GM21528 (cell line): ENCODE results near the gene SMIM15.

Experiments
- ATAC-seq: cut with Tn5 transposase; IDR thresholded peaks from one replicate; pipeline ENCODE4 v1.9.1; 2021; ENCODE audit warnings: mild to moderate bottlenecking, moderate library complexity; ENCODE audit not compliant: unreplicated experiment, low FRiP score

Gene SMIM15

GRCh38 chr5:61162832-61163567, 732 bp upstream of the SMIM15 start:
- no peak for ATAC-seq

- no peak for ATAC-seq
Observed at GRCh38 chr5:61160497-61160896, 1.8 kb downstream of the SMIM15 start.

DNA sequence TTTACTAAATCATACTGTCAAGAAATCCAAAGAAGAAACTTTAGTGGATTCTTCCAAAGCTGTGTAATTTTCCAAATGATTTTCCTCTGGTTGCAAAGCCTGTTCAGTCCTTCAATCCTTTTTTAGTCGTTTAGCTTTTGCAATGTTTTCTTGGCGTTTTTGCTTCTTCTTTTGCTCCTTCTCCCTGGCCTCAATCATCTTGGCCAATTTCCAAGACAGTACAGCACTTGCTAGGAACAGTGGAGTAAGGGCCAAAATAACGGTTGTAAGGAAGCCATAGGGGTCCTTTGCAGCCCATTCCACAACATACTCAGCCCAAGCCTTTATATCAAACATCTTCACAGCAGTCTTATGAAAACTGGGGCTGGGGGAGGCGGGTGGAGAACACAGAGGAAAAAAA, 2.4 kb downstream of the SMIM15 start:
- ATAC-seq, result no peak

DNA sequence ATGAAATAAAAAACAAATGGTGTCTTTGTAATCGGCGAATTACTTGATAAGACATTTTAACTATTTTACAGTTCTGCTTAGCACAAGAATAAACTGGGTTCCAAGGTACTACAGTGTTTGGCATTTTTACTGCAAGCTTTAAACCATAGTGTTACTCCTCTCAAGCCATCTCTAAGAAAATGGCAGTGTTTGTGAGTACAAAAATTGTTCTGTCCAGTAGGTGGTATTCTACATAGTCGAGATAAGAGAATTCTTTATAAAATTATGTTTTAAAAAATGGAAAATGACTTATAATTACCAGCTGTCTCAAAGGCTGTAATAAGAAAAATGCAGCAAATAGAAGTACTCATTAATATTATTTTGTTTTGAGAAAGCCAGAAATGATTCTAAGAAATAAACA, 3.2 kb downstream of the SMIM15 start:
- no peak for ATAC-seq

GRCh38 chr5:61151893-61152292, 10.4 kb downstream of the SMIM15 start:
- no peak for ATAC-seq

DNA sequence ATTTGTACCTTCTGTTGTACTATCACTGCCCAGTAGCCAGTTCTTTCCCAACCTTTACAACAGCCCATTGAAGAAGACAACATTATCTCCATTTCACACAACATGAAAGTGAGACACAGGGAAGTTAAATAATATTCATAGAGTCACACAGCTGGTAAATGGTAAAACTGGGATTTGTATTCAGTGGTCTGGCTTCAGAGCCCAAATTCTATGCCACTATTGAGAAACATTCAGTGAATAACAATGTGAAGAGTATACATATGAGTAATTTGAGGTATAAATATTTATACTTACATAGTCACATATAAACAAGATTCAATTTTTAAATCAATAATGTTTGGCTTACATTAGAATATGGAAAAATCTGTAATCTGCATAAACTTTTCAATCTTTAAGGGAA, 13.8 kb downstream of the SMIM15 start:
- no peak for ATAC-seq

DNA sequence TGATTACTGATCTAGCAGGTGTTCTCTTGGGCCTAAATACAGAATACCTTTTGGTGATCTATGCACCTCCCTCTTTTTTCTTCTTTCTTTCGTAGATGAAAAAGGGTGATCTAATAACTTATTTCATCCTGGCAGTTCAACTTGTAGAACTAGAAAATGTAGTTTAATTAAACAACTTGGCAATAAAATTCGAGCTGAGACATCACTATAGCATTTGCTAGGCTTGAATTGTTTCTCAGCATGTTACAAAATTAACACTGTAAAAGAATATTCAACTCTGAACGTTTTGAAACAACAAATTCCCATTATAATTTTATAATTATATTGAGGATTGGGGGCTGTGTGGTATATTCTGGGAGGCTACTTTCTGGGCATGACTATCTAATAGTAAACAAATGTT, 19.5 kb downstream of the SMIM15 start:
- ATAC-seq, result no peak

- ATAC-seq, result no peak
Observed at GRCh38 chr5:61142391-61142790, 19.9 kb downstream of the SMIM15 start.

DNA sequence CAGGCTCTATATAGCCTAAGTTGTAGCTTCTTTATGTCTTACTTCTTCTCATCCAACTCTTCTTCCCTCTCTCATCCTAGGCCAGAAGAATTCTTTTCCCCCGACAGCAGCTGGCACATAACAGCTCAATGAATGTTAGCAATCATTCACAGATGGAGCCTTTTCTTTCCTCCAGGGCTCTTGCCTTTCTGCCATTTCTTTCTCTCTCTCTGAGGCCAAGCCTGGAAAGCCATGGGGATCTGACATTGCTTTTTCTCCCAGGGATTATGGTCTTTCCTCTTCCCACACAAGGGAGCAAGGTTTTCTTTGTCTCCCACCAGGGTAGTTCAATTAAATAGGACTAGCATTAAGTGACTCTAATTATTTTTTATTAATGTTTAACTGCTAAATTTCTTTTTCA, 20.5 kb downstream of the SMIM15 start:
- ATAC-seq, result no peak

DNA sequence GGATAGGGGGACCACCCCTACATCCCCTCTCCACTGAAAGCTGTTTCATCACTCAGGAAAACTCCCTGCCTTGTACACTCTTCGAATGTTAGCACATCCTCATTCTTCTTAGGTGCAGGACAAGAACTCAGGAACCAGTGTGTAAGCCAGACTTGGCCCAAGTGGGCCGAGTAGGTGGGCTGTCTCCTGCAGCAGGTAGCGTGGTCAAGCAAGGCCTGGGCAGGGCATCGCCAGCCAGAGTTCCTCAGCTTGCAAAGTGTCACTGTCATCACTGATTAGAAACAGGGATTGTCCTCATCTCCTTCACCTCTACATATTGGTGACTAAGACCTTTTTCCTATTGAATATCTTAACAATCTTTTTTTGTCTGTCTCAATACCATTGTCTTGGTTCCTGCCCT, 22.3 kb downstream of the SMIM15 start:
- ATAC-seq, result no peak

- ATAC-seq, result no peak
Observed at GRCh38 chr5:61139094-61139873, 23.0 kb downstream of the SMIM15 start.

GRCh38 chr5:61137835-61138234, 24.4 kb downstream of the SMIM15 start:
- no peak for ATAC-seq

DNA sequence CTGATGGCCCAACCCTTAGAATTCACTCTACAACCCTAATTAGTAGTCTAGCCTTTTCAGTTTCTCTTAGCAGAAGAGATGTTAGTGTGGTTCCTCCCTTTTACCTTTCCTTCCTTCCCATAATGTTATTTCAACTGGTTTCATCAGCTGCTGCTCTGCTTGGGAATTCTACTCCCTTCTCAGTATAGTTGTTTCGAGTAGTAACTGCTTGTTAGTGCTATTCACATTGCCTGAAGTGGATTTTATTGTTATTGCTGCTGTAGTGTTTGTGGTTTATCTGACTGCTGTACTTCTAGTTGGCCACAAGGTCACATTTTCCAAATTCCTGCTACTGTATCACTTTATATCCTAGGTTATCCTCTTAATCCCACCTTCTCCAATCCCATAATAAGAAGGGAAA, 29.7 kb downstream of the SMIM15 start:
- no peak for ATAC-seq

GRCh38 chr5:61130289-61130688, 32.0 kb downstream of the SMIM15 start:
- no peak for ATAC-seq

DNA sequence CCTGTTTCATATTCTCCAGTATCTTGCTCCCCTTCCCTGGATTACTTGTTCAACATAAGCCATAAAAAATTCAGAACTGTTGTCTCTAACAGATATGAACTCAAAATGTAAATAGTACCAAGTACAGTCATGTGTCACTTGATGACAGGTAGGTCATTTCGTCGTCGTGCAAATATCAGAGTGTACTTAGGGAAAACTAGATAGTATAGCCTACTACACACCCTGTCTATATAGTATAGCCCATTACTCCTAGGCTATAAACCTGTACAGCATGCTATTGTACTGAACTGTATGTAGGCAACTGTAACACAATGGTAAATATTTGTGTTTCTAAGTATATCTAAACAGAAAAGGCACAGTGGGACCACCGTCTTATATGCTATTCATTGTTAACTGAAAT, 39.1 kb downstream of the SMIM15 start:
- no peak for ATAC-seq

DNA sequence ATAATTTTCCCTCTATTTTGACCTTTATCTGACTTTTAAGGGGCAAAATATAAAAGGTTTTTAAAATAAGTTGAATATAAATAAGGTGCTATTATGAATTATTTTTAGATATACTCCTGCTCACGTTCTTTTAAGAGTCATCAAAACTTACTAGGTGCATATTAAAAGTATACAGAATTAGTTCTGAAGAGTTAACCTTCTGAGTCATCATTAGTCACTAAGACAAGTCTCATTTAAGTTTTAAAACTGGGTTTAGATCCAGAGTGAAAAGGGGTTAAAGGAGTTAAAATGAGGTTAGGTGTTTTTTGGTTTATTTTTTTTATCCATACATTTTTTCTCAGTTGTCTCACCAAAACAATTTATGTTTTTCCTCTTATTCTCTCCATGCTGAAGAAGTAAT, 41.7 kb downstream of the SMIM15 start:
- no peak for ATAC-seq

GRCh38 chr5:61119066-61119465, 43.2 kb downstream of the SMIM15 start:
- ATAC-seq, result no peak

DNA sequence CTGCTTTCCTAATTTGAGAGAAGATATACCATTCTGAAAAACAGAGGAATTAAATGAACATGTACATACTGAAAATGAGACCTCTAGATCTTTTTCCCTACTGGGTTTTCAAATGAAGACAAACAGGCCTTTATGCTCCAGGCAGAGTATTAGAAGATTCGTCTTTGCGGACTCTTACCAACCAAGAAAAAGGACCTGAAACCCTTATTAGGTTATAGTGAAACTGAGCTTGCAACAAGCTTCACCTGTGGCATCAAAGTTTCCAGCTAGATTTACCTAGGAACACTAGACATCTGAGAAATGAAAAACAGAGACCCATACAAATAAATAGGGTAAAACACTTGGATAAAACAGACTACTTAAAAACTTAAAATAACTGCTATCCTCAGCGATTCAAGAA, 46.3 kb downstream of the SMIM15 start:
- ATAC-seq, result no peak

GRCh38 chr5:61114441-61114840, 47.8 kb downstream of the SMIM15 start:
- no peak for ATAC-seq
